T47D (cell line): ENCODE results near the gene GNB2.

Experiments
- DNase-seq, 2 experiments: peaks; one replicate each; pipeline versions ENCODE4 v3.0.0 to v3.0.0-alpha.2; 2011 to 2012; ENCODE audit warnings: low read depth in 1 of 2, low spot score in 1 of 2
- JUND ChIP-seq: IDR thresholded peaks from 2 replicates; pipeline ENCODE4 v1.6.1; 2012; ENCODE audit warnings: low read depth
- in situ Hi-C: cut with HindIII; loops from 2 replicates; pipeline ENCODE4 v1.10.0; 2016; ENCODE audit warnings: low sequenced_read_pairs, low pct_unique_long_range_greater_than_20kb

Gene GNB2

GRCh38 chr7:100671353-100672327 lies 1.9 kb upstream of the GNB2 start:
- in situ Hi-C loops = no loop called here
- DNase-seq = no peak
- no peak for TF ChIP-seq JUND

DNA sequence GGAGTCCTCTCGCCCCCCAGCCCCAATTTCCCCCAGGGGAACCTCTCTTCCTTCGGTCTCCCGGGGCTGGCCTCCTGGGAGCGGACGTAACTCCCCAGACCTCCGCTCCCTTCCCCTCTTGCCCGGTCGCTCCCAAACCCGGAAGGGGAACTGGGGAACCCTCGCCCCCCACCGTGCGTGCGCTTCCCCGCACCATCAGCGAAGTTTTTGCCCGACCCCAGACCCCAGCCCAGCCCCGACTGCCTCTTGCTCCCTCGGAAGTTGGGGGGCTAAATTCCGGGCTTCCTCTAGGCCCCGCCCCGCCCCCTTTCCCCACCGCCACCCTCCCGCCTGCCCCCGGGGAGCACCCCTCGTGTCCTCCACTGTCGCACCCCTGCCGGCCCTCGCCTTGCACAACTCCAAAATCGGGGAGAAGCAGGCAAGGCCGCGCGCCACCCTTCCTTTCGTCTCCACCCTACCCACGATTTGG lies 436 bp downstream of the GNB2 start:
- TF ChIP-seq JUND = no peak
- in situ Hi-C loops = no loop called here
- DNase-seq = no peak

DNA sequence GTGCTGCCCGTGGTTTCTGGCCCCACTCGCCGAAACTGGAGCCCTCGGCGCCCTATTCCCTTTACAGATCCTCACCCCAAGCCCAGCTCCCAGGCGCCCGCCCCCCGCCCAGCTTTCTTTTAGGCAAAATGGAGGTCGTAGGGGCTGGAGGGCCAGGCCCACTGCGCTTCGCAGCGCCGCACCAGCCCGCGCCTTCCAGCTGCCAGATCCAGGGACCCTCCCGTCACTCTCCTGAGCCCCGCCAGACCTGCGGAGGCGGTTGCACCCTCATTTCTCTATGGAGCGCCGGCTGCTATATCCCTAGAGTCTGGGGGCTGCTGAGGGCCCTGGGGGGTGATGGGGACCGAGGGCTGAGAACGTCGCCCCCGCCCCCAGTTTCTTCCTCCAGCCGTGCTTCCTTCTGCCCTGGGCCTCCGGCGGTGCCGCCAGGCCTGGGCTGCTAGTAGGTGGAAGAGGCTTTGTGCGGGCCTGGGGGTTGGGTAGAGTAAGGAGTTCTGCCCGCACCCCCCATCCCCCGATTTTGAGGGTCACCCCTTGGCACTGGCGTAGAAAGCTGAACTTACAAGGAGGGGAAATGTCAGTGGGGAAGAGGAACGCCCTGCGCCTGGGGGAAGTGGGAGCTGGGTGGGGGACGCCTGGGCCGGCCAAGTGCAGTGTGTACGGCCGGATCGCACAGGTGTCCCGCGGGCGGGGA lies 1.0 kb downstream of the GNB2 start:
- DNase-seq = no peak
- in situ Hi-C loops = no loop called here
- TF ChIP-seq JUND = no peak

DNA sequence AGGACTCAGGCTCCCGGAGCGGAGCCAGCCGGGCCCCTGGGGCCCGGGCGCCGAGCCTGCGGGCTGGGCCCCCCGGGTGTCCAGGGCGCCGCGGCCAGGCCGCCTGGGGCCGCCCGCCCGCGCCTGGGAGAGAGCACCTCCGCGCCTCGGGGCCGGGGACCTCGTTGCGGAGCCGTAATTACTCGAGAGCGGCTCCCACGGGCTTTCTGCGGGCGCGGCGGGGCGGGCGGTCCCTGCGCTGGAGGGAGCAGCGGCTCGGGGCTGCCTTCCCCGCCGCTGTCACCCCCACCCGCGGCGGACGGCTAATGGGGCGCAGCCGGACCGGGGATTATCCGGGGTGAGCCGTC lies 1.5 kb downstream of the GNB2 start:
- no peak for DNase-seq
- TF ChIP-seq JUND = no peak
- in situ Hi-C loops = no loop called here

DNA sequence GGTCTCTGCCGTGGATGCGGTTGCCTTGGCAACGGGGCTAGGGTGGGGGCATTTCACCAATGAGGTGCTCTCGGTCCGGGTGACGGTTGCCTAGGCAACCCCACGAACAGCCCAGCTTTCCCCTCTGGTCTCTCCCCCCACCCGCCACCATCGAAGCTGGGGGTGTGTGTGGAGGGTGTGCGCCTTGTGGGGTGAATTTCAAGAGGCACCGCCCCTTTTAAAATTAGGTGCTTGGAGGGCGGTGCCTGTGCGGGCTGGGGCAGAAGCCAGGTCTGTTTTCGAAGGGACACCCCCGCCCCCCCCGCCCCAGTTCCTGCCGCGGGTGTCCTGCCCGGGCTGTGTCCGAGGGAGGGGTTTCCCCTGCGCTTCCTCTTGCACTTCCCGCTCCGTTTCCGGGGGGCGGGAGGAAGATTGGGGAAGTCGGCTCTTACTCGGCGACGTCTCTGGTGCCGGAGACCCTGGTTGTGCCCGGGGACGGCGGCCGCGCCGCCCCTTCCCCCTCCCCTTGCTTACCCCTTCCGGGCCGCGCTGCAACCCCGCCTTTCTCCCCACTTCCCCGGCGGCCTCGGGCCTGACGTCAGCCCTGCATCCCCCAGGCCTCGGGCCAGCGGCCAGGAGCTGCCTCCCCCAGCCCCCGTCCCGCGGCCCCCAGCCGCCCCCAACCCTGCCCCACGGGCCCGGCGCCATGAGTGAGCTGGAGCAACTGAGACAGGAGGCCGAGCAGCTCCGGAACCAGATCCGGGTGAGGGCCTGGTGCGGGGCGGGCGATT lies 2.2 kb downstream of the GNB2 start:
- in situ Hi-C loops = no loop called here
- peak; percentile 69 to 88 for DNase-seq
- TF ChIP-seq JUND = no peak

GRCh38 chr7:100676501-100677306 lies 3.2 kb downstream of the GNB2 start:
- no peak for TF ChIP-seq JUND
- in situ Hi-C loops = no loop called here
- DNase-seq = no peak

GRCh38 chr7:100677308-100678267 lies 4.0 kb downstream of the GNB2 start:
- no peak for TF ChIP-seq JUND
- in situ Hi-C loops = no loop called here
- no peak for DNase-seq

DNA sequence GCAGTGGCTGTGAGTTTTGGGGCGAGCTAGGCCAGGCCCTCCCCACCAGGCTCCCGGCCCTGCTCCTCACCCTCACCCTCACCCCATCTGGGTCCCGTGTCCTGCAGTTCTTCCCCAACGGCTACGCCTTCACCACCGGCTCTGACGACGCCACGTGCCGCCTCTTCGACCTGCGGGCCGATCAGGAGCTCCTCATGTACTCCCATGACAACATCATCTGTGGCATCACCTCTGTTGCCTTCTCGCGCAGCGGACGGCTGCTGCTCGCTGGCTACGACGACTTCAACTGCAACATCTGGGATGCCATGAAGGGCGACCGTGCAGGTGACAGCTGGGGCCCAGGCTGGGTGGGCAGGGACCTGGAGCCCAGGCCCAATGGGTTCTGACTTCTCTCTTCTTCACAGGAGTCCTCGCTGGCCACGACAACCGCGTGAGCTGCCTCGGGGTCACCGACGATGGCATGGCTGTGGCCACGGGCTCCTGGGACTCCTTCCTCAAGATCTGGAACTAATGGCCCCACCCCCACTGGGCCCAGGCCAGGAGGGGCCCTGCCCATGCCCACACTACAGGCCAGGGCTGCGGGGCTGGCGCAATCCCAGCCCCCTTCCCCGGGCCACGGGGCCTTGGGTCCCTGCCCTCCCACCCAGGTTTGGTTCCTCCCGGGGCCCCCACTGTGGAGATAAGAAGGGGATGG lies 4.9 kb downstream of the GNB2 start:
- in situ Hi-C loops = no loop called here
- DNase-seq = no peak
- no peak for TF ChIP-seq JUND

DNA sequence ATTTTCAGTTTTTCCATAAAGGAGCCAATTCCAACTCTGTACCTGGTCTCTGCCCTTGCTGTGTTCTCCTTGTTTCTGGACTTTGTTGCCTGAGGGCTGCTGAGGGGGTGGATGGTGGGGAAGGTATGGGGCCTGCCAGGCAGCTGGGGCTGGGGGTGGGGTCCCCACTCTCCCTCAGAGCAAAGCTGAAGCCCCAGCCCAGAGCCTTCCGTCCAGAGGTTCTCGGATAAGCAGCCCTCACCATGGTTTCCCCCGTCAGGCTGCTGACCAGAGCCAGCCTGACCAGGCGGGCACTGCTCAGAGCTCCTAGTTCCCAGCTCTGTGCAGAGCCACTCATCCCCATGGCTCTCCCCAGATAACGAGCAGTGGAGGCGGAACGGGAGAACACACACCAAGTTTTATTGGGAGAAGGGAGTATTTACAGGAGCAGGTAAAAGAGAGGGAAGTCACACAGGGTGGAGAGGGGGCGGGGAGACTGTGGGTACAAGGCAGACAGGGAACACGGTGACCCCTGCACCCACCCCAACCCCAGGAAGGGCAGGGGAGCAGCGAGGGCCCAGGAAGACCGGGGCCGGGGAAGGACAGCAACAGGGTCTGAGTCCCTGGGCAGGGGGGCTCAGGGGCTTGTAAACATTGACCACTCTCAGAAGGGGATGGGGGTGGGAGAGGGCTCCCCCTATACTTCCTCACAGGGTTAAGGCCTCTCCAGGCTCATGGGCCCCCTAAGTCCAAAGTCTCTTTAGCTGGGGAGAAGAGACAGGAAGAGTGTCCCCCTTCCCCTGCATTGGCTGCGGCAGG lies 5.8 kb downstream of the GNB2 start:
- no peak for DNase-seq
- in situ Hi-C loops = no loop called here
- no peak for TF ChIP-seq JUND
